ENCODE results near the gene TBKBP1. TPM values are rescaled to one million over a fixed set of nuclear protein-coding genes. Genes with fewer than 3 reads are reported as not detected.

Gene TBKBP1
- total RNA-seq, 3 donors from 2014 or later, result 4.5 to 11.5 (median 8.3) TPM

- no peak for DNase-seq (ENCODE audit: low spot score in 2 of 2)
- no peak for TF ChIP-seq CTCF (IDR thresholded peaks at IDR 0.05)
- no peak for TF ChIP-seq POLR2A (IDR thresholded peaks at IDR 0.05)
- no peak for TF ChIP-seq POLR2AphosphoS5 (IDR thresholded peaks at IDR 0.05)
- Histone ChIP-seq H3K4me1 (peaks cover 0 to 5% of the 10 kb centered on the region in 2 donors), H3K4me3 (no peak overlapping the region), H3K36me3 (no peaks in the 10 kb centered on the region), H3K27ac (no peak overlapping the region), H3K27me3 (peaks cover 0 to 33% of the 10 kb centered on the region in 2 donors), H3K9me3 (no peaks in the 10 kb centered on the region)
- intact Hi-C loops (cut with DNase I; ENCODE audit: low total_unique reads), result no loop called here
These were observed 31.6 kb downstream of the TBKBP1 start for GRCh38 chr17:47725446-47726111.

DNA sequence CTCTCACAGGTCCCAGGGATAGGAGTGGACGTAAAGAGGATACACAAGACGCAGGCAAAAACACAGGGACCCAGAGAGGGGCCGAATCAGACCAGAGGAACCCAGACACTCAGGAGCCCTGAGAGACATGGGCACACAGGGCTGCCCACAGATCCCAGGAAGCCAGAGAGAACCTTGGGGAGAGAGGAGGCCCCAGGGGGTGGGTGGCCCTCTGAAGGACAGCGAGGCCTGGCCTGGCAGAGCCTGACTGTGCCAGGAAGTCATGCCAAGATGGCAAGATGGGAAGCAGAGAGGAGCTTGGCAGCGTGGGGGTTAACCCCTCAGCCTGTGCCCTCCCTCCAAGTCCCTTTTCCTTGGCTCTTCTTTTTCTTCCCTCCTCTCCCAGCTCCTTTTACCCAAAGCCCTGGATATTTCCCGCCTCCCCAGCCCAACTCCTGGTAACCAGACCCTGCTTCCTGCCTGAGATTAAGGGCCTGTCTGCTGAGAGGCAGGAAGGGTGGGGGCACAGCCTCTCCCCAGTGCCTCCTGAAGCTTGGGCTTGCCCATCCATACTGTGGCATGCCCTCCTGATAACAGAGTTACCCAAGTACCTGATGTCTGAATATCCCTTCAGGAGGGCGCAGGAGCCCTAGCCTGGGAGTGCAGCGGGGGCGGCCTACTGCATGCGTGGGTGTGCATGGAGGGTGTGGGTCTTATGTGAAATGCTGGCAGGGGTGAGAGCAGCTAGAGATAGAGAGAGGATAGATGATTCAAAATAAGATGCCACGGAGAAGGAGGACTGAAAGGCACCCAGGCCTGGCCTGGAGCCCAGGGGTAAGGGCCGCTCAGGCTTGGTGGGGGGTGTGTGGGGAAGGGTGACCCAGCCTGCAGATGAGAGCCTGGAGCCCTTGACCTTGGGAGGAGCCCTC lies 33.1 kb downstream of the TBKBP1 start:
- H3K27ac ChIP-seq, result no peak overlapping the region
- no peak overlapping the region for H3K4me3 ChIP-seq
- TF ChIP-seq CTCF (IDR thresholded peaks at IDR 0.05) (no peak), POLR2AphosphoS5 (IDR thresholded peaks at IDR 0.05) (no peak), POLR2A (IDR thresholded peaks at IDR 0.05) (no peak)
- no peaks in the 10 kb centered on the region for H3K4me1 ChIP-seq
- H3K27me3 ChIP-seq, result peaks cover 0 to 36% of the 10 kb centered on the region in 2 donors
- no peaks in the 10 kb centered on the region for H3K36me3 ChIP-seq
- intact Hi-C loops (cut with DNase I; ENCODE audit: low total_unique reads), result no loop called here
- DNase-seq (ENCODE audit: low spot score in 2 of 2), result no peak
- no peaks in the 10 kb centered on the region for H3K9me3 ChIP-seq

DNA sequence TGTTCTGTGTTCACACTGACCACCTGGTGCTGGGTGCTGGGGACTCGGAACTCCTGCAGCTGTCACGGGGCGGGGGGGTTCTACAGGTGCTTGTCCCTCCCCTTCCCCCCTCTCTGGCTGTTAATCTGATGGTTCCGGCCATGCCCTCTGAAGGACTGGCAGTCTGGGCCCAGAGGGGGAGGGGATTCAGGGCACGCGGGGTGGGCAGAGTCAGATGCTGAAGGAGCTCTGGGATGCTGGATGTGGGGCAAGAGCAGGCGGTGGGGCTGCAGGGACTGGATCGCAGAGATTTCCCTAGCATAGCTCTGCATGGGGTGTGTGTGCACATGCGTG lies 33.7 kb downstream of the TBKBP1 start:
- no peak for DNase-seq (ENCODE audit: low spot score in 2 of 2)
- H3K36me3 ChIP-seq, result no peaks in the 10 kb centered on the region
- no peaks in the 10 kb centered on the region for H3K4me1 ChIP-seq
- H3K9me3 ChIP-seq, result no peaks in the 10 kb centered on the region
- TF ChIP-seq POLR2AphosphoS5 (IDR thresholded peaks at IDR 0.05) (no peak), CTCF (IDR thresholded peaks at IDR 0.05) (no peak), POLR2A (IDR thresholded peaks at IDR 0.05) (no peak)
- H3K27ac ChIP-seq, result no peak overlapping the region
- H3K27me3 ChIP-seq, result peaks cover under 1 to 37% of the 10 kb centered on the region in 2 donors
- intact Hi-C loops (cut with DNase I; ENCODE audit: low total_unique reads), result no loop called here
- H3K4me3 ChIP-seq, result no peak overlapping the region

DNA sequence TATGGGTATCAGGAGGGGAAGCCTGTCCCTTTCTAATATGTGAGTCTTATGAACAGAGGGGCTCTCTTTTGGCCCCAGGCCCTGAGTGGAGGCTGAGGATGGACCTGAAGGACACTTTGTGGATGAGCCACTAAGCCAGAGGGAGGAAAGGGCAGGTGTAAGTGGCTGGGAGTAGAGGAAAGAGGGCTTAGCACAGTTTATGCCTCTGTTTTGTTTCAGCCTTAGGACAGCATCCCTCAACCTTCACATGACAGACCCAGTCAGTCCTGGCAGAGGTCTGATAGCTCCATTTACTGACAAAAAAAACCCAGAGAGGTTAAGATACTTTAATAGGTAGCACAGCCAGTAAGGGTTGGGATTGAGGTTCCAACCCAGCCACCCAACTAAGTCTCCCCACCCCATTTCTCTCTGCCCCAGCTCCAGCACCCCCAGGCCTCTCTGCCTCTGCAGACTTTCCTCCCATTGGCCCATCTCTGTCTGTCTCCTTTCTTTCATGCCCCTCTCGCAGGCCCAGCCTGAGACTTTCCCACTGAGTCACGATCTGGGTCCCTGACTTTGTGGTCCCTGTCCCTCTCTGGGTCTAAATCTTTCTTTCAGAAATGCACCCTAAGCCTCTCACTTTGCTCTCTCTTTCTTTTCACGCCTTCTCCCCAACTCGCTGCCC lies 34.4 kb downstream of the TBKBP1 start:
- Histone ChIP-seq H3K9me3 (no peaks in the 10 kb centered on the region), H3K36me3 (no peaks in the 10 kb centered on the region), H3K4me1 (peaks cover 0 to 3% of the 10 kb centered on the region in 2 donors), H3K4me3 (no peak overlapping the region), H3K27ac (no peak overlapping the region), H3K27me3 (peaks cover 5 to 43% of the 10 kb centered on the region in 2 donors)
- TF ChIP-seq POLR2AphosphoS5 (IDR thresholded peaks at IDR 0.05) (no peak), CTCF (IDR thresholded peaks at IDR 0.05) (no peak), POLR2A (IDR thresholded peaks at IDR 0.05) (no peak)
- DNase-seq (ENCODE audit: low spot score in 2 of 2), result no peak
- intact Hi-C loops (cut with DNase I; ENCODE audit: low total_unique reads), result no loop called here

Data from breast epithelium (tissue), 4 donors.